NCI-H1105 treated with DMSO at 0.1 percent for 48 hours (cell line): ENCODE results near the gene SLITRK3.
"Not testable (repeated sequence)": the region's sequence is repeated elsewhere in the genome, so short reads cannot be mapped to it uniquely, and the experiment has no call there.

Source experiments
- DNase-seq: peaks from one replicate; lab custom pipeline; 2025; lab: John Stamatoyannopoulos, UW

Gene SLITRK3

DNA sequence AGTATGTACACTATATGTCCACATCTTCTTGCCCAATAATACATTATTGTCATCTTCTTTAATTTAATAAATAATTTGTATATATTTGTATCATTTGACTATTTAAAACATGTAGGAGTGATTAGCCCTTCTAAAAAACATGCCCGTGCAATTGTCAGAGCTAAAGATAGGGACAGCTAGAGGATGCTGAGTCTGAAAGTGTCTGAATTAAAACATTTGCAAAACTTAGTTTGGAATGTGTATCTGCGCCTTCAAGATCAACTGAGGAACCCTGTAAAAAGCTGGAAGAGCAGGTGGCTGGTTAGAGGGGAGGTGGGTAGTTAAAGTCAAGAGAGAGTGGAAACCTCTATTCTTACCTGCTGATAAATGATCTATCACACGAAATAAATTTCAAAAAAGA lies 4.7 kb downstream of the SLITRK3 start:
- DNase-seq: no peak

DNA sequence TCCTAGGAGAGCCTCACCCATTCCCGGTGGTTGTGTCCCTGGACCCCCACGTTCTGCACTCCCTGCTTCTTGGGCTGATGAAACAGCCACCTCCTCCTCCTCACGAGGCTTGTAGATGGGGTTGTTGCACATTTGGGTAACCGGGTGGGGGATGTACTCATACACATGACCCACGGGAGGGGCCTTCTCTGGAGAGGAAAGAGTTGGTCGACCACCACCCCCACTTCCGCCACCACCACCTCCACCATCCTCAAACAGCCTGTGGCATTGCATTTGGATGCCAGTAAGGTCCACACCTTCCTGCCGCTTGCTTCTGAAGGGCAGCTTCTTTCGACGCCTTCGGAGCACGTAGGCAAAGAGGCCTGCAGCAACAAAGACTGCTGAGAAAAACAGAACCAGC lies 7.7 kb downstream of the SLITRK3 start:
- DNase-seq: no peak

DNA sequence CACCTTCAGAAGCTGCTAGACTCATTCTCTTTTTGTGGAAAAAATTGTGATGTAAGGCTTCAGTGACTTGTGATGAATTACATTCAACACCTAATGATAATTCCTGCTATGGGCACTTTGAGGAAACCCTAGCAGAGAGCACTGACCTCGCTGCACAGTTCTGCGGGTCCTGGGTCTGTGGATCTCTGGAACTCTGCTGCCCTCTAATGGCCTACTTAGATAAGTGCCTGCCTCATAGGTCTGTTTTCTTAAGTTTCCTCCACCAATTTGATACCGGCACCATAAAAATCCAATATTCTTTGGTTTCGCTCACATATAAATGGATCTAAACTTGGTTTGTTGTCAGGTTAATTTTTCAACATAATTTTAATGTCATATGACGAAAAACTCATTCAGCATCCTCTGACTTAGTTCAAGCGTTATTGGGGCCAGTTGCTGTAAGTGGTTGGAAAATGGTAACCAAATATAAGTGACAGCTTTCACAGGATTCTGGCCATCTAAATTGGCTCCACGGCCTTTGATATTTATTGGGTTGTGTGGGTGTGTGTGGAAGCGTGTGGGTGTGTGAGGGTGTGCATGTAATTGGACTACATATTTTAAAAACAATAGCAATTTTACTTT lies 10.4 kb downstream of the SLITRK3 start:
- DNase-seq: peak; percentile 90

DNA sequence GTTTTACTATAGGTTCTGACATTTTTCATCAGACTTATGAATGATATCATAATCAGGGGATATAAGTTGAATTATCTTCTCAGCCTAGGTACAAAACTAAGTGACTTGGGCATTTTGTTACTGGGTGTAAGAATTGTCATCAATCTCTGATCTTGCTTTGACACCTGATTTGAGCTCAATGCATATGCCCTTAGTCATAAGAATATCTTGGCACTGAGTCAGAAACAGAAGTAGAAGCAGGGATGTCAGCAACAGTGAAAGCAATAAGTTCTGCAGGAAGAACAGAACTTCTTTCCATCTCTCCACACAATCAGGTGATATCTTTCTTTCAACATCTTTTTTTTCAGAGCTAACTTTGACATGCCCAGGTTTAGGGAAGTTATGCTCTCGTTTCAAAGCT lies 14.6 kb downstream of the SLITRK3 start:
- no peak for DNase-seq

DNA sequence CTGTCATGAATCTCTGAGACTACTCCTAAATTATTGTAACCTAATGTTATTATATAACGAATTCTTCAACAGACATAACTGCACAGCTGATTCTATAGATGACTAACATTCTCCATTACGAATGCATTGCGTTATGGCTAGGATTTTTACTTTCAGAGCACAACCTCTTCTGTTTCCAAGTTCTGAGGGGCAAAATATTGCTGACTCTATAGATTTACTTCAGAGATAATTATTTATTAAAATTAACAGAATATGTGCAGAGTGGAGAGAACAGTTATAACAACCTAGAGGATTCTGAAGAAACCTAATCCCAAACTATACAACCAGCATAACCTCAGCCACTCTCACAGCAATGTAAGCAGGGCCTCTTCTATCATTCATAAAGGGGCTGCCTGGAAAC lies 25.9 kb downstream of the SLITRK3 start:
- no peak for DNase-seq

DNA sequence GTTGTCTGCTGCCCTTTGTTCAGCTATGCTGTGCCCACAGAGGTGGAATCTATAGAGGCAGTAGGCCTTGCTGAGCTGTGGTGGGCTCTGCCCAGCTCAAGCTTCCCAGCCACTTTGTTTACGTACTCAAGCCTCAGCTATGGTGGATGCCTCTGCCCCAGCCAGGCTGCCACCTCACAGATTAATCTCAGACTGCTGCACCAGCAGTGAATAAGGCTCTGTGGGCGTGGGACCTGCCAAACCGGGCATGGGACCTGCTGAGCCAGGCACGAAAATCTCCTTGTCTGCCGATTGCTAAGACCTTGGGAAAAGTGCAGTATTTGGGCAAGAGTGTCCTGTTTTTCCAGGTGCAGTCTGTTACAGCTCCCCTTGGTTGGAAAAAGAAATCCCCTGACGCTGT lies 26.8 kb downstream of the SLITRK3 start:
- DNase-seq: no peak

DNA sequence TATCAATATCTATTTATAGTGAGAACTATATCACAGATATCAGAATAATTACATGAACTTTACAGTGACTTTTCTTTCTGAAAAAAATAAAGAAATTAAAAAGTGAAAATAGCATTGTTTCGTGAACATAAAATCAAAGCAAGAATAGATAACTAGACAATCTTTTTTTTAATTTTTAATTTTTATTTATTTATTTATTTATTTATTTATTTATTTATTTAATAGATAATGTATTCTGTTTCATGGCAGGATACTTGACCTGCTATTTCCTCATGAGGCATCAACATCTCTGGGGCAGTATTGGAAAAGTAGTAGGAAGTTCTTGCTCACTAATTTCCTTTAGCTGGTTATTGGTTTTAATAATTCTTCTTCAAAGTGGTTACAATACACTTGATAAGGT lies 33.3 kb downstream of the SLITRK3 start:
- DNase-seq: no peak

DNA sequence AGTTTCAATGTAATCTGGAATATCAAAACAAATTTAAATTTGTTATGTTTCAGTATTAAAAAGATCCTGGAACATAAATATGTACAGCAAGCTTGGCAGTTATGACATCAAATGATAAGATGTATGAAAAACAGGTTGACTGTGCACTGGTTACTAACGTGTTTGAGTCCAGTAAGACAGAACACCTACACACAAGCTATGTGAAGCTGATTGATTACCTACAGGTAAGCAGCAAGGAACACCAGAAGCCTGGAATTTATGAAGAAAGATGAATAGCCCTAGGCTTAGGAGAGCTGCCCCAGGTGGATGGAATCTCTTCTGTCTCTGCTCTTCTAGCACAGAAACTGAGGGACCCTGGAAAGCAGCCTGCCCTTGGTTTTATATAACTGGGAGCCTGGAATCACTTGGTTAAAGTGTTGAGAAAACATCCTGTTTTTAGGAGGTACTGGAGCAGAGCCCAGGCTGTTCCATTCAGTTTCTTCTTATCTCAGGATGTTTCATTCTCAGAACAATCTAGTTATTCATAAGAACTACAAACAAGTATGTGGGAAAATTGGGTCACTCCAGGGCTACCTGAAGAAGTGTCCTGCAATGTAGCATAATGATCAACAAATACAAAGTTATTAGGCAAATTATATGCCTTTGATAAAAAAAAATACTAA lies 36.3 kb downstream of the SLITRK3 start:
- DNase-seq: peak; percentile 13

DNA sequence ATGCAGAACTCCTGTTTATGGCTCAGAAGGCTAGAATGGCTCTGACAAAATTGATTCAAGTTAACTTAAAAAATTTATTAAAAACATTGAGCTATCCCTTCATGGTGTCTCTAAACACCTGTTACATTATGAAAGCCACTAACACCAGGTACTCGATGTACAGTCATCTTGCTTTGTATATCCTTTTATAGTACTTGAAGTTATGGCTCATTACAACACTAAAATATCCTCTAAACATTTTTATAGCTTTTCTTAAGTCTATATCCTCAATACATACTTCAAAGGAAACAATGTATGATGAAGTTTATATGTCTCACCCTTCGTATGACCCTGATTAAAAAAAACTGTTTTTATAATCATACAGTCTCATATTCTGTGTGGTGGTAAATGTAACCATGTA lies 38.2 kb downstream of the SLITRK3 start:
- no peak for DNase-seq

DNA sequence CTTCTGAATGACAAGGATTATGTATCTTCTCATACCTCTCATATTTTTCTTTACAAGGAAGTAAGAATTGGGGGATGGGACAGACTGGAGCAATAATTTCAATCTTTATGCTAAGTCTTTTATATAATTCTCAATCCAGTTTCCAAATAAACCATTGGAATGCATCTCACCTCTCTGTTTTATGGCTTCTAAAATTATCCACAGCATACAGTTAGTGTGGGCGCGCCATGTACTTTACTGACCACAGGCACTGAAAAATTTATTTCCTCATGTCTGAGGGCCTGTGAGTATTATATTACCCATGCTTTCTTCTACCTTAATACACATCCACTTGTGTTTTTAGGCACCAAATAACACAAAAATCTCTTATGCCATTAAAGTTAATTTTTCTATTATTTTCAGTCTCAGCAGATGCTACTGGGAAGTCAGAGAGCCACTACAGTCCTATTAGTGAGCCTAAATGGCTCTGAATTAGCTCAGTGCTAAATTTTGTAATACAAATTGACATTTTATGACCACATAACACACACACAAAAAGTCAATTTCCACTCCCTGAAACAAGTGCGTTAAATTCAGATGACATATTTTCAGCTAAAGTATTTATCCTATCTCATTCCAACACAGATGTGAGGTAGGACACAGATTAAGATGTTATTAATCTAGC lies 39.3 kb downstream of the SLITRK3 start:
- peak; percentile 63 for DNase-seq

DNA sequence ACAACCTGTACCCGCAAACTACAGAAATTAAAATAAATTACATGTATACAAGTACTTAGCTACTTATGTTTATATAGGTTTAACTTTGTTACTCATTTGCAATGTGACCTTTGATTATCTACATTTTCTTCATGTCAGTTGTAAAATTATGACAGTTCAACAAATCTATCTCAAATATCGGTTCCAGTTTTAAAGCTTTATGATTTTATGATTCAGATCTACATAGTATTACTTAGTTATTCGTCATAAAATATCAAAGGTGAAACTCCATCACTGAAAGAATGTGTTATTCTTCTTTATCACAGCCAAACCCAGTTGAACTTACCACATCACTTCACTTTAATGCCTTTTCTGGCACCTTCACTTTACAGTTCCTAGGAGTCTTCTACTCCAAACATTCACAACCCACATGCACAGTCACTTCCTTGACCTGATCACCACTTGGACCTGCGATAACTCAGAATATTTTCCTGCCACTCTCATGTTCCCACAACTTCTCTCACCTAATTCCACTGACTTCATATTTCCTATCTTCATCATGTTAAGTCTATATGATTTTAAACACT lies 47.2 kb downstream of the SLITRK3 start:
- DNase-seq: no peak

DNA sequence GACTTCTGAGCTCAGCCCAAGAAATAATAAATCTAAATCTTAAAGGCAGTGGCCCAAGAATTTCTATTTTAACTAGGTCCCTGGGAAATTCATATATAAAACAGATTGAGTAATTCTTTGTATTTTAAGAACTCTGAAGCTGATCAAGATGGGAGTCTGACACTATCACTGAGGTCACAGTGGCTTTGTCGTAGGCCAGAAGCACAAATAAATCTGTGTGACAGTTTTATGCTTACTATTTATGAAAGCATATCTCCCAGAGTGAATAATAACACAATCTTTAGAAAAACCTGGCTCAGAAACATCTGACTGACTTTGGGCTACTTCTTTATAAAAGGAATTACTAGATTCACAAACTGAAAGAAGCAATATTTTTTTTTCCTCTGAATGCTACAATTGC lies 51.9 kb downstream of the SLITRK3 start:
- DNase-seq: no peak

DNA sequence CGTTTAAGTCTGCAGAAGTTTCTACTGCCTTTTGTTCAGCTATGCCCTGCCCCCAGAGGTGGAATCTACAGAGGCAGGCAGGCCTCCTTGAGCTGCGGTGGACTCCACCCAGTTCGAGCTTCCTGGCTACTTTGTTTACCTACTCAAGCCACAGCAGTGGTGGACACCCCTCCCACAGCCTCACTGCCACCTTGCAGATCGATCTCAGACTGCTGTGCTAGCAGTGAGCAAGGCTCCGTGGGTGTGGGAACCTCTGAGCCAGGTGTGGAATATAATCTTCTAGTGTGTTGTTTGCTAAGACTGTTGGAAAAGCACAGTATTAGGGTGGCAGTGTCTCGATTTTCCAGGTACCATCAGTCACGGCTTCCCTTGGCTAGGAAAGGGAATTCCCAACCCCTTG lies 56.3 kb downstream of the SLITRK3 start:
- not testable (repeated sequence) for DNase-seq
